ENCODE measurements around the gene CNOT4.

- TF ChIP-seq EZH2 (IDR thresholded peaks at IDR 0.05) (no peak), POLR2AphosphoS5 (IDR thresholded peaks at IDR 0.05; ENCODE audit: borderline replicate concordance, low read depth, low read length) (no peak)
These were observed 93.5 kb downstream of the CNOT4 start for GRCh38 chr7:135416431-135416830.

All from SK-N-MC (cell line).